Uterus (tissue), 4 donors: ENCODE measurements around the gene NPB. TPM values are rescaled to one million over a fixed set of nuclear protein-coding genes. Genes with fewer than 3 reads are reported as not detected.

Experiments used
- DNase-seq, 2 donors: peaks; one replicate each; pipeline ENCODE4 v3.0.0-alpha.2; 2019 to 2020
- H3K27ac ChIP-seq, 2 donors: fragments of 200-600 bp; sonication (generic); 1 replicate in 1 of 2; 2 replicates in 1 of 2; pipeline ENCODE4 v1.5.1; 2016 to 2018
- H3K27me3 ChIP-seq, 2 donors: fragments of 200-600 bp; sonication (generic); one replicate each; pipeline ENCODE4 v1.5.1; 2018 to 2019; ENCODE audit warnings: control low read depth in 1 of 2
- H3K36me3 ChIP-seq, 2 donors: fragments of 200-600 bp; sonication (generic); one replicate each; pipeline ENCODE4 v1.5.1; 2019; ENCODE audit warnings: control low read depth in 1 of 2
- H3K4me1 ChIP-seq, 2 donors: fragments of 200-600 bp; sonication (generic); one replicate each; pipeline ENCODE4 v1.5.1; 2018 to 2019; ENCODE audit warnings: control low read depth in 1 of 2
- H3K4me3 ChIP-seq, 2 donors: fragments of 200-600 bp; sonication (generic); 1 replicate in 1 of 2; 2 replicates in 1 of 2; pipeline ENCODE4 v1.5.1; 2018 to 2019; ENCODE audit warnings: mild to moderate bottlenecking in 1 of 2
- H3K9me3 ChIP-seq, 2 donors: fragments of 200-600 bp; sonication (generic); one replicate each; pipeline ENCODE4 v1.5.1; 2019; ENCODE audit warnings: control low read depth in 1 of 2
- CTCF ChIP-seq, 4 experiments: fragments of 200-600 bp in 2 of 4; fragments of 450-650 bp in 2 of 4; sonication (generic) in 2 of 4; IDR thresholded peaks; one replicate each; pipeline ENCODE4 v1.5.1; 2016 to 2019; ENCODE audit warnings: antibody characterized with exemption in 4 of 4, mild to moderate bottlenecking in 2 of 4, moderate library complexity in 1 of 4
- POLR2A ChIP-seq, 2 donors: fragments of 450-650 bp; IDR thresholded peaks; one replicate each; pipeline ENCODE4 v1.6.1; 2016; ENCODE audit warnings: antibody characterized with exemption in 2 of 2, mild to moderate bottlenecking in 1 of 2, moderate library complexity in 1 of 2
- intact Hi-C: fragments of 100-400 bp; cut with DNase I; formaldehyde crosslinking; loops from one replicate; pipeline ENCODE4 v1.15.1; 2023; ENCODE audit warnings: low total_unique reads
- total RNA-seq, 4 donors: library from RNA; depleted of rRNA in 3 of 4; stranded (reverse); fragments of >200 nt in 3 of 4; gene quantifications; one replicate each; pipeline versions ENCODE4 v1.1.0 to v1.2.4, GENCODE V29; 2014 to 2023
- donor health status: DM: yes; HTN: yes; CAD: no.

Gene NPB
- total RNA-seq, 4 donors from 2014 or later, result 2.0 to 2.1 TPM; not detected in 2

GRCh38 chr17:81865358-81865732, 36.7 kb upstream of the NPB start:
- H3K4me1 ChIP-seq, result peaks cover 4 to 34% of the 10 kb centered on the region in 2 donors
- H3K27me3 ChIP-seq, result no peaks in the 10 kb centered on the region
- H3K36me3 ChIP-seq, result no peaks in the 10 kb centered on the region
- no peak for TF ChIP-seq POLR2A (IDR thresholded peaks at IDR 0.05)
- no peak for TF ChIP-seq CTCF (IDR thresholded peaks at IDR 0.05)
- no peak overlapping the region for H3K27ac ChIP-seq
- DNase-seq, result no peak
- H3K4me3 ChIP-seq, result no peak overlapping the region
- no peaks in the 10 kb centered on the region for H3K9me3 ChIP-seq
- intact Hi-C loops, result no loop called here

- TF ChIP-seq CTCF (IDR thresholded peaks at IDR 0.05) (no peak), POLR2A (IDR thresholded peaks at IDR 0.05) (no peak)
- Histone ChIP-seq H3K36me3 (no peaks in the 10 kb centered on the region), H3K27ac (no peak overlapping the region), H3K4me1 (peaks cover 4 to 34% of the 10 kb centered on the region in 2 donors), H3K9me3 (no peaks in the 10 kb centered on the region), H3K4me3 (no peak overlapping the region), H3K27me3 (no peaks in the 10 kb centered on the region)
- DNase-seq, result peak in 1 of 2 donors; percentile 44
- intact Hi-C loops, result no loop called here
Measured at GRCh38 chr17:81865733-81866439, 36.2 kb upstream of the NPB start.

GRCh38 chr17:81866440-81867169, 35.4 kb upstream of the NPB start:
- Histone ChIP-seq H3K9me3 (no peaks in the 10 kb centered on the region), H3K27me3 (no peaks in the 10 kb centered on the region), H3K4me1 (peaks cover 4 to 34% of the 10 kb centered on the region in 2 donors), H3K4me3 (no peak overlapping the region), H3K36me3 (no peaks in the 10 kb centered on the region), H3K27ac (peak overlapping the region in 1 of 2 donors; percentile 97)
- no peak for DNase-seq
- intact Hi-C loops, result no loop called here
- TF ChIP-seq POLR2A (IDR thresholded peaks at IDR 0.05) (no peak), CTCF (IDR thresholded peaks at IDR 0.05) (no peak)

- Histone ChIP-seq H3K27me3 (no peaks in the 10 kb centered on the region), H3K4me3 (no peak overlapping the region), H3K4me1 (peaks cover 0 to 34% of the 10 kb centered on the region in 2 donors), H3K36me3 (no peaks in the 10 kb centered on the region), H3K27ac (peak overlapping the region; percentile 96 to 97), H3K9me3 (no peaks in the 10 kb centered on the region)
- TF ChIP-seq CTCF (IDR thresholded peaks at IDR 0.05) (no peak), POLR2A (IDR thresholded peaks at IDR 0.05) (no peak)
- intact Hi-C loops, result no loop called here
- no peak for DNase-seq
Measured at GRCh38 chr17:81867170-81867990, 34.7 kb upstream of the NPB start.
